Ecto neural progenitor cell (in vitro differentiated cells): Measurements from ENCODE around the gene SIGLEC15.
"Not testable (repeated sequence)": the region's sequence is repeated elsewhere in the genome, so short reads cannot be mapped to it uniquely, and the experiment has no call there.

Experiments
- DNase-seq: peaks from one replicate; pipeline ENCODE4 v3.0.0-alpha.2; 2018; ENCODE audit warnings: low spot score

The SIGLEC15 gene

GRCh38 chr18:45844938-45845337 is 19.5 kb downstream of the SIGLEC15 start:
- DNase-seq, result no peak

- no peak for DNase-seq
Observed at GRCh38 chr18:45845410-45845809, 19.9 kb downstream of the SIGLEC15 start.

GRCh38 chr18:45847119-45847518 is 21.6 kb downstream of the SIGLEC15 start:
- no peak for DNase-seq

- not testable (repeated sequence) for DNase-seq
Observed at GRCh38 chr18:45848643-45849042, 23.2 kb downstream of the SIGLEC15 start.

- DNase-seq, result no peak
Observed at GRCh38 chr18:45849529-45849928, 24.1 kb downstream of the SIGLEC15 start.

- peak; percentile 60 for DNase-seq
Observed at GRCh38 chr18:45850021-45850420, 24.5 kb downstream of the SIGLEC15 start.

GRCh38 chr18:45851161-45851925 is 25.9 kb downstream of the SIGLEC15 start:
- no peak for DNase-seq

- DNase-seq, result no peak
Observed at GRCh38 chr18:45852631-45853030, 27.2 kb downstream of the SIGLEC15 start.

- DNase-seq, result no peak
Observed at GRCh38 chr18:45854036-45854586, 28.6 kb downstream of the SIGLEC15 start.

- DNase-seq, result no peak
Observed at GRCh38 chr18:45856531-45856930, 31.1 kb downstream of the SIGLEC15 start.

GRCh38 chr18:45859334-45859733 is 33.9 kb downstream of the SIGLEC15 start:
- DNase-seq, result no peak

- no peak for DNase-seq
Observed at GRCh38 chr18:45860492-45860891, 35.0 kb downstream of the SIGLEC15 start.

- no peak for DNase-seq
Observed at GRCh38 chr18:45860971-45861370, 35.5 kb downstream of the SIGLEC15 start.

- no peak for DNase-seq
Observed at GRCh38 chr18:45861926-45862325, 36.5 kb downstream of the SIGLEC15 start.

- no peak for DNase-seq
Observed at GRCh38 chr18:45863469-45863868, 38.0 kb downstream of the SIGLEC15 start.

GRCh38 chr18:45864081-45864480 is 38.6 kb downstream of the SIGLEC15 start:
- no peak for DNase-seq

GRCh38 chr18:45865466-45865865 is 40.0 kb downstream of the SIGLEC15 start:
- no peak for DNase-seq

- no peak for DNase-seq
Observed at GRCh38 chr18:45870419-45870818, 44.9 kb downstream of the SIGLEC15 start.

GRCh38 chr18:45871431-45872084 is 46.1 kb downstream of the SIGLEC15 start:
- DNase-seq, result no peak

GRCh38 chr18:45874491-45875184 is 49.2 kb downstream of the SIGLEC15 start:
- no peak for DNase-seq

- DNase-seq, result no peak
Observed at GRCh38 chr18:45876161-45876560, 50.7 kb downstream of the SIGLEC15 start.

GRCh38 chr18:45877403-45877802 is 51.9 kb downstream of the SIGLEC15 start:
- no peak for DNase-seq
